BE2C (cell line): ENCODE results near the gene PALD1.

ENCODE experiments used
- DNase-seq: peaks from one replicate; pipeline ENCODE4 v3.0.0-alpha.2; 2020
- H3K27me3 ChIP-seq: fragments of 250-450 bp; sonication (Bioruptor Pico); 2 replicates; pipeline ENCODE4 v1.5.1; 2020; ENCODE audit warnings: mild to moderate bottlenecking
- H3K36me3 ChIP-seq: fragments of 250-450 bp; sonication (Bioruptor Pico); 2 replicates; pipeline ENCODE4 v1.5.1; 2020; ENCODE audit warnings: mild to moderate bottlenecking
- H3K4me1 ChIP-seq: fragments of 250-450 bp; sonication (Bioruptor Pico); 2 replicates; pipeline ENCODE4 v1.5.1; 2020
- H3K4me3 ChIP-seq: 2 replicates; pipeline ENCODE4 v1.5.1; 2011; ENCODE audit warnings: low read depth, low read length
- H3K9me3 ChIP-seq: fragments of 250-450 bp; sonication (Bioruptor Pico); 2 replicates; pipeline ENCODE4 v1.5.1; 2020
- CTCF ChIP-seq: IDR thresholded peaks from 2 replicates; pipeline ENCODE4 v1.5.1; 2012; ENCODE audit warnings: mild to moderate bottlenecking, low read depth, low read length

The PALD1 gene

DNA sequence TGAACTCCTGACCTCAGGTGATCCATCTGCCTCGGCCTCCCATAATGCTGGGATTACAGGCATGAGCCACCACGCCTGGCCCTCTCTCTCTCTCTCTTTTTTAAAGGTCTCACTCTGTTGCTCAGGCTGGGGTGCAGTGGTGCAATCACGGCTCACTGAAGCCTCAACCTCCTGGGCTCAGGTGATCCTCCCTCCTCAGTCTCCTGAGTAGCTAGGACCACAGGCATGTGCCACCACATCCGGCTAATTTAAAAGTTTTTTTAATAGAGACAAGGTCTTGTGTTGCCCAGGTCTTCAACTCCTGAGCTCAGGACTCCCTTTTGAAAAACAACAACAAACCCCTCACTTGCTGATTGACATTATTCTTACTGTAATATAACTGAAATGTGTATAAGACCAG lies 11.6 kb downstream of the PALD1 start:
- no peaks in the 10 kb centered on the region for H3K27me3 ChIP-seq
- no peaks in the 10 kb centered on the region for H3K4me1 ChIP-seq
- no peak for DNase-seq
- H3K9me3 ChIP-seq, result no peaks in the 10 kb centered on the region
- H3K36me3 ChIP-seq, result no peaks in the 10 kb centered on the region
- H3K4me3 ChIP-seq, result no peak overlapping the region
- TF ChIP-seq CTCF, result no peak

DNA sequence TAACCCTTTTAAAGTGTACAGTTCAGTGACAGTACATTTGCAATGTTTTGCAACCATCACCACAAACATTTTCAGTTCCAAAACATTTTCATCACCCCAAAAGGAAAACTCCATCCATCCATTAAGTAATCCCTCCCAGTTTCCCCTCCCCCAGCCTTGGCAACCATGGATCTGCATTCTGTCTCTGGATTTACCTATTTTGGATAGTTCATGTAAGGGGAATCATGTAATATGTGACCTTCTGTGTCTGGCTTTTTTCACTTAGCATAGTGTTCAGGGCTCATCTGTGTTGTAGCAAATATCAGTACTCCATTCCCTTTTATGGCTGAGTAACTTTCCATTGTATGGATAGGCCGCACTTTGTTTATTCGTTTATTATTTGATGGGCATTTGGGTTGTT lies 13.0 kb downstream of the PALD1 start:
- no peaks in the 10 kb centered on the region for H3K27me3 ChIP-seq
- no peak for DNase-seq
- H3K36me3 ChIP-seq, result no peaks in the 10 kb centered on the region
- no peaks in the 10 kb centered on the region for H3K9me3 ChIP-seq
- no peaks in the 10 kb centered on the region for H3K4me1 ChIP-seq
- H3K4me3 ChIP-seq, result no peak overlapping the region
- no peak for TF ChIP-seq CTCF

GRCh38 chr10:70492786-70493659 lies 14.5 kb downstream of the PALD1 start:
- Histone ChIP-seq H3K4me1 (no peaks in the 10 kb centered on the region), H3K4me3 (no peak overlapping the region), H3K27me3 (no peaks in the 10 kb centered on the region), H3K9me3 (no peaks in the 10 kb centered on the region), H3K36me3 (no peaks in the 10 kb centered on the region)
- no peak for DNase-seq
- TF ChIP-seq CTCF, result no peak

GRCh38 chr10:70493660-70494234 lies 15.2 kb downstream of the PALD1 start:
- Histone ChIP-seq H3K9me3 (no peaks in the 10 kb centered on the region), H3K36me3 (no peaks in the 10 kb centered on the region), H3K27me3 (no peaks in the 10 kb centered on the region), H3K4me1 (no peaks in the 10 kb centered on the region), H3K4me3 (no peak overlapping the region)
- no peak for TF ChIP-seq CTCF
- no peak for DNase-seq

- no peak overlapping the region for H3K4me3 ChIP-seq
- H3K9me3 ChIP-seq, result no peaks in the 10 kb centered on the region
- DNase-seq, result no peak
- no peaks in the 10 kb centered on the region for H3K36me3 ChIP-seq
- H3K4me1 ChIP-seq, result no peaks in the 10 kb centered on the region
- TF ChIP-seq CTCF, result no peak
- H3K27me3 ChIP-seq, result no peaks in the 10 kb centered on the region
Observed at GRCh38 chr10:70494536-70494935, 16.0 kb downstream of the PALD1 start.

GRCh38 chr10:70494966-70495365 lies 16.4 kb downstream of the PALD1 start:
- Histone ChIP-seq H3K9me3 (no peaks in the 10 kb centered on the region), H3K27me3 (no peaks in the 10 kb centered on the region), H3K4me1 (no peaks in the 10 kb centered on the region), H3K36me3 (no peaks in the 10 kb centered on the region), H3K4me3 (no peak overlapping the region)
- no peak for DNase-seq
- TF ChIP-seq CTCF, result no peak
